Body of pancreas (tissue), 4 donors: ENCODE data around the gene TMEM52.

Source experiments
- POLR2A ChIP-seq, 3 donors: fragments of 450-650 bp; IDR thresholded peaks; one replicate each; pipeline ENCODE4 v1.6.1; 2016; ENCODE audit warnings: antibody characterized with exemption in 3 of 3, mild to moderate bottlenecking in 2 of 3
- TF ChIP-seq, protein P1 (sequence below), 7 experiments: fragments of 450-650 bp in 4 of 7; fragments of 200-600 bp in 3 of 7; sonication (generic) in 3 of 7; IDR thresholded peaks; one replicate each; pipeline ENCODE4 v1.5.1; 2016 to 2019; ENCODE audit warnings: antibody characterized with exemption in 7 of 7

DNA sequence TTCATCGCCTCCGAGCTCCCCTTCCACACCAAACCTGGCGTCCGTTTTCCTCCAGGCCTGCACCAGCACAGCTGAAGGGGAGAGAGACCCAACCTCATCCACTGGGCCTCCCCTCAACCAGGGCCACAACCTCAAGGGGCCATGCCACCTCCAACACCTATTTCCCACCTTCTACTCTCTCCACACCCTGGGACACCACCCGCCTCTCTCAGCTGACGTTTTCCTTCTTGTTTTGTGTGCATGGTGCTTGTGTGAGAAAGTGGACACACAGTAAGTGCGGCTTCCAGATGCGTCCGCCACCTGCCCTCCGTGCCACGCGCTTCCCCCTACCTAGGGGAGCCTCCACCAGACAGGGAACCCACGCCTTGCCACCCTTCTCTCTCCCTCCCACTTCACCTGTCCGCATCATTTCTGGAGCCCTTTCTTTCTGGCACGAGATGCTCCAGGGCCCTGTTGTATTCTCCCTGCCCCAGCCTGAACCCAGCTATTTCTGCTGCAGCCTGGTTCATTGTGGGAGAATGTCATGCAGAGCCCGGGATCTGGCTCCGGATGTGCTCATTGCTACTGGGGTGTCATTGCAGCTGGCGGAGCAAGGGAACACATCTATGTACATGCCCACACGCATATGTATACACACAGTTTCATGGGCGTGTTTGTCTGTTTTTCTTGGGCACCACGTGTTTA is 26.9 kb downstream of the TMEM52 start:
- TF ChIP-seq, protein P1, sequence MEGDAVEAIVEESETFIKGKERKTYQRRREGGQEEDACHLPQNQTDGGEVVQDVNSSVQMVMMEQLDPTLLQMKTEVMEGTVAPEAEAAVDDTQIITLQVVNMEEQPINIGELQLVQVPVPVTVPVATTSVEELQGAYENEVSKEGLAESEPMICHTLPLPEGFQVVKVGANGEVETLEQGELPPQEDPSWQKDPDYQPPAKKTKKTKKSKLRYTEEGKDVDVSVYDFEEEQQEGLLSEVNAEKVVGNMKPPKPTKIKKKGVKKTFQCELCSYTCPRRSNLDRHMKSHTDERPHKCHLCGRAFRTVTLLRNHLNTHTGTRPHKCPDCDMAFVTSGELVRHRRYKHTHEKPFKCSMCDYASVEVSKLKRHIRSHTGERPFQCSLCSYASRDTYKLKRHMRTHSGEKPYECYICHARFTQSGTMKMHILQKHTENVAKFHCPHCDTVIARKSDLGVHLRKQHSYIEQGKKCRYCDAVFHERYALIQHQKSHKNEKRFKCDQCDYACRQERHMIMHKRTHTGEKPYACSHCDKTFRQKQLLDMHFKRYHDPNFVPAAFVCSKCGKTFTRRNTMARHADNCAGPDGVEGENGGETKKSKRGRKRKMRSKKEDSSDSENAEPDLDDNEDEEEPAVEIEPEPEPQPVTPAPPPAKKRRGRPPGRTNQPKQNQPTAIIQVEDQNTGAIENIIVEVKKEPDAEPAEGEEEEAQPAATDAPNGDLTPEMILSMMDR (IDR thresholded peaks at IDR 0.05), result no peak
- TF ChIP-seq POLR2A (IDR thresholded peaks at IDR 0.05), result no peak
